K562 (cell line): ENCODE data around the gene GTPBP8. TPM values are rescaled to one million over a fixed set of nuclear protein-coding genes. Genes with fewer than 3 reads are reported as not detected.

ENCODE experiments used
- ATAC-seq: fragments of 200-7000 bp; cut with Tn5 transposase; 3 replicates; pipeline ENCODE4 v1.9.1; 2020; ENCODE audit warnings: moderate library complexity
- BruUV-seq: library from RNA; stranded (reverse); fragments of 400-500 nt; replicated peaks from 2 replicates; lab custom pipeline; 2021; lab: Mats Ljungman, UMichigan
- CTCF ChIA-PET: fragments of 300-600 bp; formaldehyde crosslinking; extraction: SDS; loops from one replicate; lab custom pipeline; 2021; ENCODE audit warnings: low intra/inter-chr PET ratio; lab: Yijun Ruan, JAX
- POLR2A ChIA-PET: fragments of 300-600, 350-650 bp; sonication (Branson Sonifier 250); formaldehyde crosslinking; extraction: SDS; loops from one replicate; lab custom pipeline; 2021; ENCODE audit warnings: antibody characterized with exemption, inconsistent platforms; lab: Yijun Ruan, JAX
- DNase-seq, 4 experiments: peaks; one replicate each; pipeline versions ENCODE4 v3.0.0 to v3.0.0-alpha.2; 2011 to 2018; ENCODE audit warnings: low spot score in 3 of 4, mixed read lengths in 3 of 4; ENCODE audit errors: extremely low read depth in 1 of 4
- FAIRE-seq: peaks from 2 replicates; lab custom pipeline; 2011; peaks lifted over from hg19 to GRCh38; lab: Jason Lieb, UNC
- H2AFZ ChIP-seq: 2 replicates; pipeline ENCODE4 v1.6.0; 2011; ENCODE audit warnings: low read depth, low read length, control low read depth, inconsistent platforms
- H3K27ac ChIP-seq: fragments of 200-600 bp; 3 replicates; pipeline ENCODE4 v1.8.0; 2011; ENCODE audit warnings: low read depth, mild to moderate bottlenecking, control low read depth, inconsistent platforms, low read length, moderate library complexity, mixed read lengths; ENCODE audit errors: extremely low read depth
- H3K27me3 ChIP-seq, 2 experiments: fragments of 300-600 bp in 1 of 2; 2 replicates in 1 of 2; 3 replicates in 1 of 2; pipeline versions ENCODE4 v1.6.0 to v1.8.0; 2011; ENCODE audit warnings: inconsistent platforms in 2 of 2, low read length in 2 of 2, mild to moderate bottlenecking in 1 of 2, mixed read lengths in 1 of 2, moderate library complexity in 1 of 2; ENCODE audit not compliant: control insufficient read depth in 2 of 2, insufficient read depth in 2 of 2
- H3K36me3 ChIP-seq: fragments of 300-600 bp; 3 replicates; pipeline ENCODE4 v1.8.0; 2011; ENCODE audit warnings: mild to moderate bottlenecking, low read length, inconsistent platforms; ENCODE audit not compliant: control insufficient read depth, insufficient read depth
- H3K4me1 ChIP-seq, 2 experiments: fragments of 200-600 bp in 1 of 2; replicated peaks in 1 of 2; 2 replicates in 1 of 2; 3 replicates in 1 of 2; pipeline versions ENCODE4 v1.5.1 to v1.8.0; 2011; ENCODE audit warnings: inconsistent platforms in 2 of 2, low read length in 2 of 2, mild to moderate bottlenecking in 1 of 2, mixed read lengths in 1 of 2, moderate library complexity in 1 of 2; ENCODE audit not compliant: control insufficient read depth in 2 of 2, insufficient read depth in 2 of 2
- H3K4me2 ChIP-seq: 2 replicates; pipeline ENCODE4 v1.6.1; 2011; ENCODE audit warnings: low read length, control low read depth, inconsistent platforms, mixed read lengths; ENCODE audit not compliant: insufficient read depth
- H3K4me3 ChIP-seq: fragments of 200-600 bp; sonication (generic), shearing (Covaris generic); 2 replicates; pipeline ENCODE4 v1.5.1; 2016; ENCODE audit warnings: control low read depth, inconsistent platforms
- H3K79me2 ChIP-seq: fragments of 200-600 bp; 3 replicates; pipeline ENCODE4 v1.8.0; 2011; ENCODE audit warnings: low read length, inconsistent platforms; ENCODE audit not compliant: control insufficient read depth, insufficient read depth
- H3K9ac ChIP-seq, 2 experiments: 2 replicates each; pipeline versions ENCODE4 v1.6.0 to v1.6.1; 2011; ENCODE audit warnings: low read depth in 2 of 2, low read length in 2 of 2, control low read depth in 1 of 2, inconsistent platforms in 1 of 2, mild to moderate bottlenecking in 1 of 2, mixed read lengths in 1 of 2; ENCODE audit not compliant: insufficient read depth in 1 of 2
- H3K9me1 ChIP-seq: one replicate; pipeline ENCODE4 v1.6.0; 2011; ENCODE audit warnings: inconsistent platforms, mild to moderate bottlenecking, low read length, moderate library complexity; ENCODE audit not compliant: control insufficient read depth, insufficient read depth
- H3K9me3 ChIP-seq: replicated peaks from 2 replicates; pipeline ENCODE4 v1.5.1; 2011; ENCODE audit warnings: low read depth, low read length, inconsistent platforms; ENCODE audit not compliant: control insufficient read depth, insufficient read depth
- H4K20me1 ChIP-seq: replicated peaks from 2 replicates; pipeline ENCODE4 v1.6.1; 2011; ENCODE audit warnings: low read length, inconsistent platforms, mixed read lengths; ENCODE audit not compliant: control insufficient read depth, insufficient read depth
- BCOR ChIP-seq: fragments of 450-650 bp; IDR thresholded peaks from 2 replicates; pipeline ENCODE4 v1.6.1; 2016
- CHD1 ChIP-seq: fragments of 200-600 bp; sonication (generic); IDR thresholded peaks from one replicate; pipeline ENCODE4 v1.6.1; 2012; ENCODE audit warnings: mild to moderate bottlenecking, moderate library complexity, low read length, inconsistent platforms
- CHD4 ChIP-seq: fragments of 200-600 bp; sonication (generic); IDR thresholded peaks from 3 replicates; pipeline ENCODE4 v1.6.1; 2012; ENCODE audit warnings: low read depth, mild to moderate bottlenecking, mixed read lengths, low read length, inconsistent platforms; ENCODE audit not compliant: insufficient read depth, insufficient replicate concordance, poor library complexity, severe bottlenecking
- ILF3 ChIP-seq: fragments of 450-650 bp; IDR thresholded peaks from 2 replicates; pipeline ENCODE4 v1.6.1; 2018; ENCODE audit warnings: antibody characterized with exemption, mild to moderate bottlenecking, moderate library complexity, borderline replicate concordance
- NCOR1 ChIP-seq: fragments of 450-650 bp; IDR thresholded peaks from 2 replicates; pipeline ENCODE4 v1.6.1; 2016; ENCODE audit warnings: mild to moderate bottlenecking, moderate library complexity
- NR4A1 ChIP-seq, 2 experiments: fragments of 250-450 bp in 1 of 2; fragments of 450-650 bp in 1 of 2; sonication (Bioruptor Pico) in 1 of 2; IDR thresholded peaks; 2 replicates each; pipeline versions ENCODE4 v1.4.0 to v1.6.1; 2016 to 2020; ENCODE audit warnings: mild to moderate bottlenecking in 2 of 2, missing compliant biosample characterization in 1 of 2, missing genetic modification characterization in 1 of 2, moderate library complexity in 1 of 2
- SLC30A9 ChIP-seq: fragments of 250-450 bp; sonication (Bioruptor Pico); IDR thresholded peaks from 2 replicates; pipeline ENCODE4 v1.8.0; 2022; ENCODE audit warnings: mild to moderate bottlenecking, moderate library complexity
- SMARCE1 ChIP-seq: fragments of 450-650 bp; IDR thresholded peaks from 2 replicates; pipeline ENCODE4 v1.7.1; 2016; ENCODE audit warnings: mild to moderate bottlenecking
- SP1 ChIP-seq: sonication (generic); formaldehyde crosslinking; IDR thresholded peaks from 2 replicates; pipeline ENCODE4 v1.8.1; 2022; ENCODE audit warnings: mild to moderate bottlenecking, missing genetic modification reagents
- TBP ChIP-seq: optimal IDR thresholded peaks from 2 replicates; pipeline ENCODE3; 2011; ENCODE audit warnings: low read depth, low read length, improper control_type of control experiment
- ZNF143 ChIP-seq: sonication (generic); formaldehyde crosslinking; IDR thresholded peaks from 2 replicates; pipeline ENCODE4 v1.9.0; 2022; ENCODE audit warnings: mild to moderate bottlenecking, missing genetic modification reagents
- ZNF707 ChIP-seq: fragments of 250-450 bp; sonication (Bioruptor Pico); conservative IDR thresholded peaks from 2 replicates; pipeline ENCODE4 v1.8.0; 2022; ENCODE audit warnings: inconsistent platforms, mild to moderate bottlenecking, moderate library complexity
- ZNF79 ChIP-seq: fragments of 250-450 bp; sonication (Bioruptor Pico); IDR thresholded peaks from 2 replicates; pipeline ENCODE4 v1.4.0; 2020; ENCODE audit warnings: low read depth, mild to moderate bottlenecking, moderate library complexity
- WGBS: fragments of 100-300 bp; shearing (Covaris generic); methylation state at CpG from one replicate; pipeline ENCODE4 v1.1.6; 2016; ENCODE audit warnings: low coverage, mixed read lengths; ENCODE audit not compliant: insufficient coverage; ENCODE audit errors: missing lambda C conversion rate; 5-methylcytosine and 5-hydroxymethylcytosine counted together
- in situ Hi-C: fragments of 300-500 bp; cut with MboI; formaldehyde crosslinking; loops from 4 replicates; pipeline ENCODE4 v1.15.0; 2018; ENCODE audit warnings: inconsistent platforms, mixed read lengths
- intact Hi-C: fragments of 100-400 bp; cut with micrococcal nuclease; formaldehyde crosslinking; loops from 2 replicates; pipeline ENCODE4 v1.14.2; 2022
- polyA plus RNA-seq, 8 experiments: library from polyadenylated mRNA; depleted of rRNA in 4 of 8; stranded (reverse) in 5 of 8; unstranded in 3 of 8; fragments of >200 nt; fragmentation: Nextera tagmentation in 2 of 8; fragmentation: Illumina TruSeq in 1 of 8; extraction: Ambion mirVana in 2 of 8; extraction: Trizol in 1 of 8; gene quantifications; 2 replicates each; pipeline versions ENCODE4 v1.2.1 to v1.2.3, GENCODE V29; 2011 to 2014; ENCODE audit warnings: inconsistent platforms in 1 of 8, missing spikeins in 1 of 8
- total RNA-seq, 7 experiments: library from RNA; depleted of rRNA in 6 of 7; stranded (reverse); fragments of >200 nt in 6 of 7; fragmentation: Illumina TruSeq in 2 of 7; extraction: Trizol in 2 of 7; gene quantifications; 2 replicates each; pipeline versions ENCODE4 v1.2.1 to v1.2.3, GENCODE V29; 2011 to 2021; ENCODE audit warnings: low replicate concordance in 1 of 7
- TF ChIP-seq, protein P1 (sequence below): sonication (generic); formaldehyde crosslinking; IDR thresholded peaks from 2 replicates; pipeline ENCODE4 v1.9.0; 2022; ENCODE audit warnings: mild to moderate bottlenecking, missing genetic modification reagents

The GTPBP8 gene
- total and polyA plus RNA-seq, 9 of the 15 experiments (the other 6 are each of a cell fraction or from before 2014, with no cell fraction given), result 14.0 to 33.3 (median 20.8) TPM

DNA sequence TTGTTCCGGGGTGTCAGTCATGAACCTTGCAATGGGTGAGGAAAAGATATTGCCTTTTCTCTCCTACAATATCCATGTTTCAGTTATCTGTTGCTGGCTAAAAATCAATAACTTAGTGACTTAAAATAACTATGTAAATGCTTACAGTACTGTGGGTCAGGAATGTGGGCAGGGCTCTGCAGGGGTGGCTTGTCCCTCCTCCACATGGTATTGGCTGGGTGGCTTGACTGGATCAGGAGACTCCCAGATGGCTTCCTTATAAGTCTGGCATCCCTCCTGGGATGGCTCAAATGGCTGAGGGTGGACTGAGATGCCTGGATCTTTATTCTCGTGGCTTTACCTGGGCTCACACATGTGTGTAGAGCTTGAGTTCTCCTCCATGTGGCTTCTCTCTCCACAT lies 47.5 kb downstream of the GTPBP8 start (continued):
- TF ChIP-seq ZNF143 (CRISPR knock-in tag) (no peak), SMARCE1 (no peak), ZNF79 (CRISPR knock-in tag) (no peak)

DNA sequence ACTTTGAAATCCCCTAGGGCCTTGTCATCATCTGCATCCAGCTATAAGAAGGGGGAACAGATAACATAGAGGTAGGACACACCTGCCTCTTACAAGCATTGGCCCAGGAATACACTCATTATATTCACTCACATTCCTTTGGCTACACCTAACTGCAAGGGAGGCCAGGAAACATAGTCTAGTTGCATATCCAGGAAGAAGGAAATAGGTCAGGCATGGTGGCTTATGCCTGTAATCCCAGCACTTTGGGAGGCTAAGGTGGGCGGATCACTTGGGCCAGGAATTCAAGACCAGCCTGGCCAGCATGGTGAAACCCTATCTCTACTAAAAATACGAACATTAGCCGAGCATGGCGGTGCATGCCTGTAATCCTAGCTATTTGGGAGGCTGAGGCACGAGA lies 48.8 kb downstream of the GTPBP8 start:
- Histone ChIP-seq H3K4me1 (no peaks in the 10 kb centered on the region), H4K20me1 (no peaks in the 10 kb centered on the region), H3K27ac (no peak overlapping the region), H3K9me1 (no peaks in the 10 kb centered on the region), H3K36me3 (no peaks in the 10 kb centered on the region), H2AFZ (no peak overlapping the region), H3K9me3 (no peaks in the 10 kb centered on the region), H3K4me2 (no peak overlapping the region), H3K9ac (no peak overlapping the region), H3K27me3 (no peaks in the 10 kb centered on the region; a peak in 1 of 5 replicates), H3K79me2 (no peaks in the 10 kb centered on the region), H3K4me3 (no peak overlapping the region)
- ATAC-seq (no peak), DNase-seq (no peak), FAIRE-seq (no peak)
- no TSS peak for BruUV-seq
- in situ Hi-C loops, result no loop called here
- ChIA-PET CTCF (no interaction called here), POLR2A (no interaction called here)
- TF ChIP-seq ZNF79 (CRISPR knock-in tag), result no peak
- no peak for TF ChIP-seq ILF3
- TF ChIP-seq, protein P1, sequence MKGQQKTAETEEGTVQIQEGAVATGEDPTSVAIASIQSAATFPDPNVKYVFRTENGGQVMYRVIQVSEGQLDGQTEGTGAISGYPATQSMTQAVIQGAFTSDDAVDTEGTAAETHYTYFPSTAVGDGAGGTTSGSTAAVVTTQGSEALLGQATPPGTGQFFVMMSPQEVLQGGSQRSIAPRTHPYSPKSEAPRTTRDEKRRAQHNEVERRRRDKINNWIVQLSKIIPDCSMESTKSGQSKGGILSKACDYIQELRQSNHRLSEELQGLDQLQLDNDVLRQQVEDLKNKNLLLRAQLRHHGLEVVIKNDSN (CRISPR knock-in tag), result no peak
- TF ChIP-seq TBP, result no peak
- TF ChIP-seq NR4A1 (CRISPR knock-in tag; IDR thresholded peaks at IDR 0.05), result no peak
- no peak for TF ChIP-seq NR4A1 (tag; IDR thresholded peaks at IDR 0.05)
- TF ChIP-seq SP1 (CRISPR knock-in tag), result no peak
- no peak for TF ChIP-seq SLC30A9 (CRISPR knock-in tag)
- no peak for TF ChIP-seq NCOR1
- no peak for TF ChIP-seq ZNF707 (CRISPR knock-in tag)
- TF ChIP-seq CHD4, result no peak
- no peak for TF ChIP-seq CHD1
- TF ChIP-seq BCOR, result no peak
- WGBS, result 0% methylated on average over 3 of the region's 5 CpGs
- intact Hi-C loops, result no loop called here
